CD14-positive monocyte (primary cell): ENCODE measurements around the gene UBE2M. TPM values are rescaled to one million over a fixed set of nuclear protein-coding genes. Genes with fewer than 3 reads are reported as not detected.
A peak's percentile ranks its signal among the peaks of the same experiment; 100 is the strongest.

Experiments used
- DNase-seq, 3 donors: peaks; one replicate each; pipeline ENCODE4 v3.0.0-alpha.2; 2011 to 2022
- H2AFZ ChIP-seq: 2 replicates; pipeline ENCODE4 v1.6.0; 2012; ENCODE audit warnings: mild to moderate bottlenecking, low read depth, low read length, inconsistent platforms; ENCODE audit not compliant: insufficient read depth, poor library complexity, severe bottlenecking
- H3K27ac ChIP-seq, 2 donors: 1 replicate in 1 of 2; 2 replicates in 1 of 2; pipeline ENCODE4 v1.5.1; 2012 to 2013; ENCODE audit warnings: low read length in 2 of 2, control low read depth in 1 of 2, inconsistent platforms in 1 of 2, low read depth in 1 of 2, mild to moderate bottlenecking in 1 of 2
- H3K27me3 ChIP-seq, 2 donors: one replicate each; pipeline versions ENCODE4 v1.6.0 to v1.6.1; 2011 to 2013; ENCODE audit warnings: low read length in 2 of 2; ENCODE audit not compliant: control insufficient read depth in 2 of 2, insufficient read depth in 2 of 2
- H3K36me3 ChIP-seq, 2 donors: replicated peaks in 1 of 2; 1 replicate in 1 of 2; 2 replicates in 1 of 2; pipeline versions ENCODE4 v1.5.1 to v1.6.1; 2012 to 2013; ENCODE audit warnings: low read length in 2 of 2, control low read depth in 1 of 2, inconsistent platforms in 1 of 2, mild to moderate bottlenecking in 1 of 2; ENCODE audit not compliant: insufficient read depth in 2 of 2, control insufficient read depth in 1 of 2
- H3K4me1 ChIP-seq, 2 donors: 1 replicate in 1 of 2; 2 replicates in 1 of 2; pipeline versions ENCODE4 v1.5.1 to v1.6.1; 2012 to 2013; ENCODE audit warnings: low read length in 2 of 2, control low read depth in 1 of 2, inconsistent platforms in 1 of 2, mild to moderate bottlenecking in 1 of 2, moderate library complexity in 1 of 2; ENCODE audit not compliant: insufficient read depth in 2 of 2, control insufficient read depth in 1 of 2
- H3K4me2 ChIP-seq: replicated peaks from 2 replicates; pipeline ENCODE3; 2012; ENCODE audit warnings: low read length, moderate library complexity, mild to moderate bottlenecking; ENCODE audit not compliant: poor library complexity, severe bottlenecking; ENCODE audit errors: extremely low read depth
- H3K4me3 ChIP-seq, 3 experiments: fragments of 200-600 bp in 1 of 3; sonication (generic) in 1 of 3; replicated peaks in 1 of 3; 1 replicate in 2 of 3; 2 replicates in 1 of 3; pipeline ENCODE4 v1.5.1; 2011 to 2013; ENCODE audit warnings: low read length in 3 of 3, mild to moderate bottlenecking in 3 of 3, control low read depth in 2 of 3, low read depth in 2 of 3, inconsistent platforms in 1 of 3, moderate library complexity in 1 of 3
- H3K79me2 ChIP-seq: 2 replicates; pipeline ENCODE4 v1.6.0; 2012; ENCODE audit warnings: mild to moderate bottlenecking, control low read depth, inconsistent platforms, low read length, moderate library complexity; ENCODE audit not compliant: insufficient read depth
- H3K9ac ChIP-seq: 2 replicates; pipeline ENCODE4 v1.6.0; 2017; ENCODE audit warnings: low read length, mild to moderate bottlenecking; ENCODE audit not compliant: insufficient read depth, poor library complexity, severe bottlenecking
- H3K9me3 ChIP-seq, 2 donors: replicated peaks in 1 of 2; 1 replicate in 1 of 2; 2 replicates in 1 of 2; pipeline versions ENCODE4 v1.5.1 to v1.6.1; 2012 to 2013; ENCODE audit warnings: low read length in 2 of 2, control low read depth in 1 of 2; ENCODE audit not compliant: control insufficient read depth in 1 of 2, insufficient read depth in 1 of 2
- H4K20me1 ChIP-seq: 2 replicates; pipeline ENCODE4 v1.6.0; 2012; ENCODE audit warnings: mild to moderate bottlenecking, low read length, control low read depth, moderate library complexity; ENCODE audit not compliant: insufficient read depth
- H3K27ac Mint-ChIP-seq, 7 donors: one replicate each; pipeline ENCODE4 v1.8.0; 2020; ENCODE audit warnings: mild to moderate bottlenecking in 7 of 7, mixed read lengths in 7 of 7, moderate library complexity in 6 of 7, inconsistent platforms in 2 of 7
- H3K27me3 Mint-ChIP-seq, 3 donors: one replicate each; pipeline ENCODE4 v1.8.0; 2021 to 2022; ENCODE audit warnings: low read depth in 3 of 3, mild to moderate bottlenecking in 3 of 3, mixed read lengths in 3 of 3, moderate library complexity in 3 of 3, inconsistent platforms in 1 of 3
- H3K36me3 Mint-ChIP-seq, 2 donors: one replicate each; pipeline ENCODE4 v1.8.0; 2020; ENCODE audit warnings: mixed read lengths in 2 of 2, inconsistent platforms in 1 of 2, mild to moderate bottlenecking in 1 of 2
- H3K4me1 Mint-ChIP-seq: one replicate; pipeline ENCODE4 v1.8.0; 2020; ENCODE audit warnings: mild to moderate bottlenecking, mixed read lengths
- H3K4me3 Mint-ChIP-seq, 2 donors: one replicate each; pipeline ENCODE4 v1.8.0; 2020; ENCODE audit warnings: mild to moderate bottlenecking in 2 of 2, mixed read lengths in 2 of 2, moderate library complexity in 1 of 2
- H3K9me3 Mint-ChIP-seq, 7 donors: one replicate each; pipeline ENCODE4 v1.8.0; 2020 to 2022; ENCODE audit warnings: mixed read lengths in 7 of 7, mild to moderate bottlenecking in 6 of 7, moderate library complexity in 6 of 7, inconsistent platforms in 2 of 7
- WGBS: methylation state at CpG from one replicate; pipeline ENCODE4 v1.1.5; 2013; ENCODE audit warnings: missing lambda C conversion rate; ENCODE audit not compliant: insufficient coverage; 5-methylcytosine and 5-hydroxymethylcytosine counted together
- intact Hi-C, 2 donors: fragments of 100-400 bp; cut with micrococcal nuclease; formaldehyde crosslinking; loops; one replicate each; pipeline versions ENCODE4 v1.15.0 to v1.15.1; 2023
- polyA plus RNA-seq, 3 donors: library from polyadenylated mRNA; depleted of rRNA in 1 of 3; unstranded in 2 of 3; stranded (reverse) in 1 of 3; fragments of 300-500 nt in 2 of 3; fragments of >200 nt in 1 of 3; fragmentation: Illumina TruSeq in 2 of 3; gene quantifications; 1 replicate in 2 of 3; 2 replicates in 1 of 3; pipeline ENCODE4 v1.2.3, GENCODE V29; 2012 to 2021
- TF ChIP-seq, protein P1 (sequence below): fragments of 200-600 bp; IDR thresholded peaks from one replicate; pipeline ENCODE4 v1.8.0; 2022; ENCODE audit warnings: antibody characterized with exemption, mild to moderate bottlenecking

UBE2M gene
- polyA plus RNA-seq, 3 donors, result 7.8 to 84.6 (median 14.3) TPM

GRCh38 chr19:58546019-58546530, 12.3 kb downstream of the UBE2M start:
- TF ChIP-seq, protein P1, sequence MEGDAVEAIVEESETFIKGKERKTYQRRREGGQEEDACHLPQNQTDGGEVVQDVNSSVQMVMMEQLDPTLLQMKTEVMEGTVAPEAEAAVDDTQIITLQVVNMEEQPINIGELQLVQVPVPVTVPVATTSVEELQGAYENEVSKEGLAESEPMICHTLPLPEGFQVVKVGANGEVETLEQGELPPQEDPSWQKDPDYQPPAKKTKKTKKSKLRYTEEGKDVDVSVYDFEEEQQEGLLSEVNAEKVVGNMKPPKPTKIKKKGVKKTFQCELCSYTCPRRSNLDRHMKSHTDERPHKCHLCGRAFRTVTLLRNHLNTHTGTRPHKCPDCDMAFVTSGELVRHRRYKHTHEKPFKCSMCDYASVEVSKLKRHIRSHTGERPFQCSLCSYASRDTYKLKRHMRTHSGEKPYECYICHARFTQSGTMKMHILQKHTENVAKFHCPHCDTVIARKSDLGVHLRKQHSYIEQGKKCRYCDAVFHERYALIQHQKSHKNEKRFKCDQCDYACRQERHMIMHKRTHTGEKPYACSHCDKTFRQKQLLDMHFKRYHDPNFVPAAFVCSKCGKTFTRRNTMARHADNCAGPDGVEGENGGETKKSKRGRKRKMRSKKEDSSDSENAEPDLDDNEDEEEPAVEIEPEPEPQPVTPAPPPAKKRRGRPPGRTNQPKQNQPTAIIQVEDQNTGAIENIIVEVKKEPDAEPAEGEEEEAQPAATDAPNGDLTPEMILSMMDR, result no peak
- Mint-ChIP-seq H3K27me3 (peaks cover 0 to 3% (median 1%) of the 10 kb centered on the region in 3 donors), H3K36me3 (peaks cover 39 to 52% of the 10 kb centered on the region in 2 donors), H3K27ac (peak overlapping the region; percentile 61 to 94 (median 84)), H3K4me1 (peaks cover 31% of the 10 kb centered on the region), H3K9me3 (peaks cover 0 to 2% (median 0%) of the 10 kb centered on the region in 7 donors), H3K4me3 (peak overlapping the region; percentile 89 to 93)
- H3K36me3 ChIP-seq, result peaks cover 41% of the 10 kb centered on the region in 2 donors
- no peaks in the 10 kb centered on the region for H3K27me3 ChIP-seq
- peaks cover 50% of the 10 kb centered on the region for H3K79me2 ChIP-seq
- intact Hi-C loops, result no loop called here
- peak overlapping the region; percentile 99 for H3K4me2 ChIP-seq
- H2AFZ ChIP-seq, result no peak overlapping the region
- peak overlapping the region; percentile 79 for H3K9ac ChIP-seq
- peaks cover 26 to 29% of the 10 kb centered on the region in 2 donors for H3K4me1 ChIP-seq
- peak overlapping the region; percentile 21 to 70 for H3K27ac ChIP-seq
- DNase-seq, result no peak
- 21% methylated on average over 1 of the region's 1 CpG for WGBS
- peaks cover 65% of the 10 kb centered on the region for H4K20me1 ChIP-seq
- H3K4me3 ChIP-seq, result peak overlapping the region; percentile 76 to 93 (median 84)
- no peaks in the 10 kb centered on the region for H3K9me3 ChIP-seq

DNA sequence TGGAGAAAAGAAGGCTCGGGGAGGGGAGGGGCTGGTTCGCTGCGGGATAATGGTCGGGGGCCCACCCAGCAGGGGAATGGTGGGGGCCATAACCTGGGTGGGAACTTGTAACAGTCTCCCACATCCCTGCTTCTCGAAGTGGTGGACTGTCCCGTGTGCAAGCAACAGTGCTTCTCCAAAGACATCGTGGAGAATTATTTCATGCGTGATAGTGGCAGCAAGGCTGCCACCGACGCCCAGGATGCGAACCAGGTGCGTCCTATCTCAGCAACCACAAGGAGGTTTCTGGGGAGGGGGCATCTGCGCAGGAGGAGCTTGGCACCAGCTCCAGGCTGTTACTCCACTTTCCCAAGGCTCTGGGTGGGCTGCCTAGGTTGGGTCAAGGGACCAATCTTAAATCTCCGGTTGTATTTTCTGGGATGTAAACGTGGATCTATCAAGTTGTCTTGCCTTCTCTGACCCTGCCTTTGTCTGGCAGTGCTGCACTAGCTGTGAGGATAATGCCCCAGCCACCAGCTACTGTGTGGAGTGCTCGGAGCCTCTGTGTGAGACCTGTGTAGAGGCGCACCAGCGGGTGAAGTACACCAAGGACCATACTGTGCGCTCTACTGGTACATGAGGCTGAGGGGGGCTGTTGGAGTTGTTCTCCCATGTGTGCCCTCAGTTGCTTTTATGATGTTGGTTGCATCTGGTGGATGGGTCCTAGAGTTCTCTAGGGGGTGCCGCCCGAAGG, 13.0 kb downstream of the UBE2M start:
- WGBS, result 16% methylated on average over 17 of the region's 21 CpGs
- Histone ChIP-seq H3K27ac (peak overlapping the region in 1 of 2 donors; percentile 70), H3K79me2 (peaks cover 50% of the 10 kb centered on the region), H2AFZ (no peak overlapping the region), H3K4me1 (peaks cover 27 to 29% of the 10 kb centered on the region in 2 donors), H3K9me3 (no peaks in the 10 kb centered on the region), H3K4me3 (peak overlapping the region; percentile 76 to 93 (median 84)), H3K9ac (peak overlapping the region; percentile 79), H3K27me3 (no peaks in the 10 kb centered on the region), H4K20me1 (peaks cover 58% of the 10 kb centered on the region), H3K4me2 (peak overlapping the region; percentile 99), H3K36me3 (peaks cover 34 to 35% of the 10 kb centered on the region in 2 donors)
- peak overlapping the region; percentile 89 to 93 for H3K4me3 Mint-ChIP-seq
- H3K27me3 Mint-ChIP-seq, result peaks cover 0 to 4% (median 3%) of the 10 kb centered on the region in 3 donors
- H3K36me3 Mint-ChIP-seq, result peaks cover 34 to 46% of the 10 kb centered on the region in 2 donors
- intact Hi-C loops, result loop anchor here in 1 of 2 donors (2.0 kb wide), 1 partner anchor 13 kb away; the partner anchor contains the start of gene UBE2M
- peak overlapping the region; percentile 81 to 94 (median 87) for H3K27ac Mint-ChIP-seq
- peaks cover 33% of the 10 kb centered on the region for H3K4me1 Mint-ChIP-seq
- TF ChIP-seq, protein P1, result no peak
- no peak for DNase-seq
- peaks cover 0 to 2% (median 0%) of the 10 kb centered on the region in 7 donors for H3K9me3 Mint-ChIP-seq
